GM21526 (cell line): ENCODE results near the gene PPP3CB.

Experiments used
- ATAC-seq: cut with Tn5 transposase; IDR thresholded peaks from one replicate; pipeline ENCODE4 v1.9.1; 2021; ENCODE audit warnings: moderate library complexity; ENCODE audit not compliant: unreplicated experiment, low FRiP score

The PPP3CB gene

DNA sequence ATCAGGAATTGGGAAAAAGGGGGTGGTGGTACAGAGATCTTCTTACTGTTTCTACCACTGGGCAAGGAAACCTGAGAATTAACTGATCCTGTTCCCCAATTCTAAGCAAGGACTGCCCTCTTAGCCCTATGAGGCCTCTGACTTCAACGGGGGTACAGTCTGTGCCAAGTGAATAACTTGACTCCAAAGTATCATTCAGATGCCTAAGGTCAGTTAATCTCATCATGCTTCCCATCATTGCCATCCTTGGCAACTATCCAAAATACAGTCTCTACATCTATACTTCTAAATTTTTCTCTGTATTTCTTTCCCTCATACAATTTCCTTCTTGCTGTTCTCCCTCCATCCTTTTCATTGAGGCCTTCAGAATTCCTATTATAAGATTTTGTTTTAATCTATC is 10.5 kb downstream of the PPP3CB start:
- ATAC-seq: no peak

DNA sequence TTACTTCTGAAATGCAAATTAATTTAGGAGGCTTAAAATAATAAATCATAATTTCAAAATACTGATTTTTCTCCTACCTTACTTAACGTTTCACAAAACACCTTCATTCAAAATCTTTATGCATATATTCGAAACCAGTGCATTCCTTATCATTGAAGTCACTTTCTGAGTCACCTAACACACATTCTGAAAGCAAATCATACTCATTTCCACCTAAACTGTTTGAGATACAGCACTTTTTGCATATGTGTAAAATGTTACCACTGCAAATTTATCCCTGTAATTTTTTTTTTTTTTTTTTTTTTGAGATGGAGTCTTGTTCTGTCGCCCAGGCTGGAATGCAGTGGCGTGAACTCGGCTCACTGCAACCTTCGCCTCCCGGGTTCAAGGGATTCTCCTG is 15.7 kb downstream of the PPP3CB start:
- ATAC-seq: no peak

DNA sequence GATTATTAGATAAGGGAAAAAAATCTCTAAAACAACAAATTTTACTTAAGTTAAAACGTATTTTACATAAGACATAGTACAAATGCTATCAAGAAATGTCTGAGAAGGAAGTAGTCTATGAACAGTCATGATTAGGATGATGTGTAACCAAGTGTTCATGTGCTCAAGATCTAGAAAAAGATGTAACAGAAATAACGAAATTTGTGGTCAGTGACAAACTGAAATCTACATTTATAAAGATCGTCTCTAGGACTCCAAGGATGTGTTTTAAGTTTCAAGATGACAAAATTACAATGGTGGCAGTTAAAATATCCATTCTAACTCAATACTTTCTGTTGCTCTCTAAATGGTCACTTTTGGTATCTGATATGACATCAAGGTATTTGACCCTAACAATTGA is 17.2 kb downstream of the PPP3CB start:
- no peak for ATAC-seq

DNA sequence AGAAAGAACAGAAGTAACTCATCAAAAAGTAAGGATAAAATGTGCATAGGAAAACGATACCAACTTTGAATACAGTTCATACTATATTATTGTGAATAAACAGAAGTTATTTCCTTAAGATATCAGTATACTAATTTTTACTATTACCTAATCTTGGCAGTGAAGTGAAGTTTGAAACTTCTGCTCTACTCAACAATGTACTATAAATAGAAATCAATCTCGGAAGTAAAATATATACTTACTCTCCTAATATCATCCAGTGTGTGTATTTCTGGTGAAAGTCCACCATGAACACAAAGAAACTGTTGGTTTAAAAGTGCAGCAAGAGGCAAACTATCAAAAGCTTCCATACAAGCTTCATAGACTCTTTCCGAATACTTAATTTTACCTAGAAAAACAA is 24.6 kb downstream of the PPP3CB start:
- ATAC-seq: no peak

DNA sequence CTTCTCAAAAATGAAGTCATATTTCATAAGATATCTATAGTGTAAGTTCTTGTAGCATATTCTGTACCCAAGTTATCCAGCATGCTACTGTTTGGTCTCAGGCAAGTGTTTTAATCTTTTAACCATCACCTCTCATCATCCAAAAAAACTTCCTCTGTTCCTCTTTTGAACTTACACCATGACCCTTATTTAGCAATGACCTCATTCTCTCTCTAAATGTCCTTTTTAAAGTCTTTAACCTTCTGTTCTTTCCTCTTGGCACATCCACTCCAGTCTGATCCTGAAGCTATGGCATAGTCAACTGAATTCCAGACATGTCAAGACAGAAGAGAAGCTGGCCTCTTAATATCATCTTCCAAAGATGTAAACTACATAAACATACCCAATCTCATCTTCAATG is 26.2 kb downstream of the PPP3CB start:
- no peak for ATAC-seq

DNA sequence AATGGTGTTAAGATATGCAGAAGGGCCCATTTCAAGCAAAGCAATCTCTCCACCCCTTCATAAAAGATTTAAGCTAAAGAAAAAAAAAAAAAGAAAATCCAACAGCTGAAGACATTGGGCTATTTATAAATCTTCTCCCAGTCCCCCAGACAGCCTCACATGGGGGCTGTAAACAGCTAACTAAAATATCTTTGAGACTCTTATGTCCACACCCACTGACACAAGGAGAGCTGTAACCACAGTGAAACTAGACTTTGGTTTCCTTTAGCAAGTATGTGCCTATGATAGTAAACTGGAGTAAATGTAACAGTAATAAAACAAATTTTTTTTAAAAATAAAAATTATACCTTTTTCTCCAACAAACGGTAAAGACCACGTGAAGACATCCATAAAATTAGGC is 28.6 kb downstream of the PPP3CB start:
- no peak for ATAC-seq

DNA sequence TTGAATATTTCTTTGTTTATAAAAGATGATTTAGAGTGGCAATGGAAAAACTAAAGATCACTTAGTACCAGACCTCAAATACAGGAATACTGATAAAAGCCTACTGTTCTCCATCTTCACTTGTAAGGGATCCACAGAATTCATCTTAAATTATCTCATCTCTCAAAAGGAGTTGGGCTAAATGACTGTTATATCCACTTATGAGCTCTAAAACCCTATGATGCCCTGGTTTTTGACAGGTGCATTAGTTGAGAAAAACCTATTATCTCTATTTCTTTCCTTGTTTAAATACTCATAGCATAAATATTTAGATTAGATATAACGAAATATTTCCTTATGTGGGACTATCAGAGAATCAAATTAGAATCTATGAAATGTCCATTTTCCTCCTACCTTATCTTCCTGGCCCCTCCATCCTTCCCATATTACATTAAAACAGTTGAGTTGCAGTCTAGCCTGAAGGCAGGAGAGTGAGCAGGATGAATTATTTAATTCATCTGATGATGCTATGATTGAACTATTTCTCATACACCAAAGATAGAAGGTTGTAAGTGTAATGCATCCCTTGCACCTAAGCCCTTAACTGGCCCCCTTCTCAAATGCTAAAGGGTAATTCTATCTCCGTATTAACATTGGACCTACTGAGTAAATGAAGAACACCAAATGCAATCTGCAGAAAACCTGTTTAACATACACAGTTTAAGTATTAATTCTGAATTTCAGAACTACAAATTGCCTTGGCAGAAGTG is 29.7 kb downstream of the PPP3CB start:
- ATAC-seq: no peak

DNA sequence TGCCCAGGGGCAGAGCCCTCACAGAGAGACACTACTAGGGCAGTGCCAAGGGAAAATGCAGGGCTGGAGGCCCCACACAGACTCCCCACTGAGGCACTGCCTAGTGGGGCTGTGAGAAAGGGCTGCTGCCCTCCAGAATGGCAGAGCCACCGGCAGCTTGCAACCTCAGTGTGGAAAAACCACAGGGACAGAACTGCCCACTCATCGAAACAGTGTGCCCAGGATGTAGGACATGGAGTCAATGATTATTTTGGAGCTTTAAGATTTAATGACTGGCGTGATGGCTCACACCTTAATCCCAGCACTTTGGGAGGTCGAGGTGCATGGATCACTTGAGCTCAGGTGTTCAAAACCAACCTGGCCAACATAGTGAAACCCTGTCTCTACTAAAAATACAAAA is 34.9 kb downstream of the PPP3CB start:
- ATAC-seq: no peak

DNA sequence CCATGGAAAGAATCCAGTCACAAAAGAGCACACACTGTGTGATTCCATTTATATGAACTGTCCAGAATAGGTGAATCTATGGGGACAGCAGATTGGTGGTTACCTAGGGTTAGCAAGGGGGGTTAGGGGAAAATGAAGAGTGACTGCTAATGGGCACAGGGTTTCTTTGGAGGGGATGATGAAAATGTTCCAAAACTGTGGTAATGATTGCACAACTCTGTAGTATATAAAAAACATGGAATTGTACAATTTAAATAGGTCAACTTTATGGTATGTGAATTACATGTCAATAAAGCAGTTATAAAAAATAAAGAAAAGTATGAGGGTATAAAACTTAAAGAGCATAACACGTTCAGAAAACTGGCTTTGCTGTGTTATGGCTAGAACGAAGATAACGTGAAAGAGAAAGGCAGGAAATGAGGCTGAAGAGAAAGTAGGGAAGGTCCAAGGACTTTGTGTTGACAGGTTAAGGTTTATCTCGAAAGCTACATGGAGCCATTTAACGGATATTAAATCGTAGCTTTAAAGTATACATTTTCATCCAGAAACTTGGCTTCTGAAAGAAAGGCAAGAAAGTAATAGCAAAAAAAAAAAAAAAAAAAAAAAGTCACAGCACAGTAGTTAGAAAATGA is 36.0 kb downstream of the PPP3CB start:
- no peak for ATAC-seq

DNA sequence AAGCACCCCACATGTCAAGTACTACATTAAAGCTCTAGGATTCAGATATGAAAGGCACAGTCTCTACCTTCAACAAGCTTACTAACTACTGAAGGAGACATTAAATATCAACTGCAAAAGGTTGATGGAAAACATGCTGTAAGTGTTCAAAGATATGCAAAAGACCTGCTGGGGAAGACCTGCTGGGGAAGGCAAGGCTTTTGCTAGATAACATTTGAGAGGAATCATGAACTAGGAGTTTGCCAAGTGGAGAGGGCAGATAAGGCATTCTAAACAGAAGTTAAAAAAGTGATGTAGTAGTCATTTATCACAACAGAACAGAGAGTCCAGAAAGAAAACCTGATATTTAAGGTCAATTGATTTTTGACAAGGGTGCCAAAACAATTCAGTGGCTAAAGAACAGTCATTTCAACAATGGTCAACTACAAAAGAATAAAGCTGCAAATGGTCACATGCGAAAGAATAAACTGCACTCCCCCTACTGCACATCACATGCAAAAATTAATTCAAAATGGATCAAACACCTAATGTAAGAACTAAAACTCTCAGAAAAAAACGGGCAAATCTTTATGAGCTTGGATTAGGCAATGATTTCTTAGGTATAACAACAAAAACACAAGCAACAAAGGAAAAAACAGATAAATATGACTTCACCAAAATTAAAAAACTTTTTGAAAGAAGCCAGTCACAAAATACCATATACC is 39.5 kb downstream of the PPP3CB start:
- ATAC-seq: no peak

DNA sequence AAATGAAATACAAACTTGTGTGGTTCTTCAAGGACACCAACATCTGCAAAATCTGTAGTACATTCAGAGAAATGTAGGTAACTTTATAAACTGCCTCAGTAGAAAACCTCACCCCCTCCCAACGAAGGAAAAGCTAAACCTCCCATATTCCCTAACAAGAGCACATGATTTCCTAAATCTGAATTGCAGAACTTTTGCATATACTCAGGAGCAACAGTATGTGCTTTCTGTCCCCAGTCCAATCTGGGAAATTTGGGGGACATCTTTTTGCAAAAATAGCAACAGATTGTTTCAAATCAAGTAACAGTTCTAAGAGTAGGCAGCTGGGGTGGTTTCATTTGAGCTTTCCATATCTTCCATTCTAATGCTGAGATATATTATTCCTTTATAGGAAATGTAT is 46.7 kb downstream of the PPP3CB start:
- no peak for ATAC-seq

DNA sequence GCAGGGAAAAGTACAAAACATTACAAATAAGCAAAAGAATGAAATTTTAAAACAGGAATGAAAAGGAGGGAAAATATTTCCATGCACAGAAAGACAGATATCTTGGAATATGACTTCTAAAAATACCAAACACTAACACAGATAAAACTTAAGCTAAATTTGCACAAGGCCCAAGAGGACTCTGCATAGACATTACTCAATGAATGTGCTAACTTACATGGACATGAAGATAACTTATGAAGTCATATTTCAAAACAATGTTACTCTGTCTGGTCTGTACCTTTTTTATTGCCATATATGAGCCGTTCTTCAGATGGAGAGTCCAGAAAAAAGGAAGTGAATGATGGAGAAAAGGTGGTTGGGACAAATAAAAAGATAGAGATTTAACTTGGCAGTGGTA is 47.4 kb downstream of the PPP3CB start:
- no peak for ATAC-seq

DNA sequence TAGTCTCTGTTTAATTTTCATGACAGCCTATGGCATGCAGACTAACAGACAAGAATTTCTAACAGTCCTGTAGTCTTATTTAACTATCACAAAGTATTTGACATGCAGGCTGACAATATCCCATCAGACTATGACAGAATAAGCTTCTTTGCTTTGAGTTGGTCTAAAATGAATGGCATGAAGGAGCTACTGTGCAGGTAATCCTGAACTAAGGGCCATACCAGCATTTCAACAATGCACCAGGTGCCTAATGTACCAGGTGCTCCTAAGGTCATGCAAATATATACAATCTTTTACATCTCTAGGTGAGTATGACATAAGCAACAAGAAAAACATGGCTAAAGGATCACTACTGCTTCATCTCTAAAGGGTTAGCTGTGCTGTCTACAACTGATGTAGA is 48.9 kb downstream of the PPP3CB start:
- no peak for ATAC-seq

DNA sequence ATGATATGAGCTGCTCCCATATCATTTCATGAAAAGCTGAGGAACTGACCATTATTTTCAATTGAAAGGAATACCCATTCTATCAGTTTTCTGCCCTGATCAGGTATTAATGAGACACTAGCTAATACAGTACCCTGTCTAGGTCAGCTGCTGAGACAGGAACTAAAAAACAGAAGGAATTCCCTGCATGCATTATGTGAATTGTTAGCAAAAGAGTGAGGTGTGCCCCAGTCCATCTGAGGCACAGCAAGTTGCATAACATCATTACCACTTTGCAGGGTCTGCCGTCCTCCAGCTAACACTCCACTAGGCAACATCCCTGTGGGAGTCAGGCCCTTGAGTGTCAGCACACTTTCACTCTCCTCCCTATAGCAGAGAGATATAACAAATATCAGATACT is 51.4 kb downstream of the PPP3CB start:
- ATAC-seq: no peak

DNA sequence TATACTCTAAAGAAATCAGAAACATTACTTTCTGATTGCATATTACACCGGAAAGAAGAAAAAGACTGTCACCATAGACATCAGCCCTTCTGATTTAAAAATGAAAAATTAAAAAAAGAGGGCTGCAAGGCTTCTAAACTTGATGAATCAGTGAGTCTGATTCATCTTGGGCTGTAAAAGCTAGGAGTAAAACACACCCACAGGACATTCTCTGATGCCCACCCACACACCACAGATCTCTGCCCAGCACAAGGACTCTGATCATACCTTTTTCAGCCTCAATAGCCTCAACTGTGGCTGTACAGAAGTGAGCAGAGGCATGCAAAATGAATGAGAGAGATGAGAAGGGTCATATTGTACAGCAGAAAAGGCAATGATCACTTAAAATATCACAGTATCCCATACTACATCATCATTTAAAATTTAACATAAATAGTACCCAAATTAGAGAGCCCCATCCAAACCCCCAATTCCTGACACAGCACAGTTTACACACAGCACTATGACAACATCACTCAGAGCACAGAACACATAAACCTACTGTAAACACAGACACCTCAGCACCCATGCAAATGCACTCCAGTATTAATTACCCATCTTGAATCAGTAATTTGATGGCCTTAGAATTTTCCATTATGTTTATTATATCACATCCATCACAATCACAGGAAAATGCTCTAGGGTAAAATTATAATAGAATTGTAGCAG is 56.1 kb downstream of the PPP3CB start:
- no peak for ATAC-seq

DNA sequence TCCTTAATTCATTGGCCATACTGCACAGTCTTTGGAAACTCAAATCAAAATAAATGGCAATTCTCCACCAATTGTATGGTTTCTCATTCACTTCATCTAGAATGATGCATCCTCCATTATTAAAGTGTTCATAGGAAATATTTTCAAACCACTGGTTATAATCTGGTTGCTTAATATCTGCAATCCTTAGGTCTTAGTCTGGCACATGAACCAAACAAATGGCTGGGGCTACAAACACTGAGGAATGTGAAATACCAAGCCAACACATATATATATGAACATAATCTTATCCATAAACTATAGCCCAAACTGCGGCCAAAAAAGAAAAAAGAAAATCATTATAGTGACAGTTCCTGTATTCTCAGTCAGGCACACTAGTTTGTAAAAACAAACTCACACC is 56.8 kb downstream of the PPP3CB start:
- no peak for ATAC-seq

DNA sequence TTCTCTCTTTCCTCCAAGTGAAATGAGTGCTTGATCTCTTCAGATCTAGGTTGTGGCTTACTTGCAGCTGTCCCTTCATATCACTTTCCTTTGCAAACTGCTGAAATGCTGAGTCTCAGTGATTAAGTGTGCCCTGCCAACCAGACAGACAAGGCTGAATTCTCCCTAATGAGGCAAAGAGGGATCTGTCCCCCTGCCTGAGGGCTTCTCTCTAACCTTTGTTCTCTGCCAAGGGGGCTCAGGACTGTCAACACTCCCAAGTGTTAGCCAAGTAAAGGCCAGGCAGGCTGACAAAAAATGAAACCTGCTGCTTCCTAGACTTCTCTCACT is 62.3 kb downstream of the PPP3CB start, which contains the start of gene MSS51:
Gene MSS51, minus strand, starts transcription at position 24 of the 330 bp plus-strand sequence. CDS start 5,277 bp downstream, outside the sequence.
- no peak for ATAC-seq

DNA sequence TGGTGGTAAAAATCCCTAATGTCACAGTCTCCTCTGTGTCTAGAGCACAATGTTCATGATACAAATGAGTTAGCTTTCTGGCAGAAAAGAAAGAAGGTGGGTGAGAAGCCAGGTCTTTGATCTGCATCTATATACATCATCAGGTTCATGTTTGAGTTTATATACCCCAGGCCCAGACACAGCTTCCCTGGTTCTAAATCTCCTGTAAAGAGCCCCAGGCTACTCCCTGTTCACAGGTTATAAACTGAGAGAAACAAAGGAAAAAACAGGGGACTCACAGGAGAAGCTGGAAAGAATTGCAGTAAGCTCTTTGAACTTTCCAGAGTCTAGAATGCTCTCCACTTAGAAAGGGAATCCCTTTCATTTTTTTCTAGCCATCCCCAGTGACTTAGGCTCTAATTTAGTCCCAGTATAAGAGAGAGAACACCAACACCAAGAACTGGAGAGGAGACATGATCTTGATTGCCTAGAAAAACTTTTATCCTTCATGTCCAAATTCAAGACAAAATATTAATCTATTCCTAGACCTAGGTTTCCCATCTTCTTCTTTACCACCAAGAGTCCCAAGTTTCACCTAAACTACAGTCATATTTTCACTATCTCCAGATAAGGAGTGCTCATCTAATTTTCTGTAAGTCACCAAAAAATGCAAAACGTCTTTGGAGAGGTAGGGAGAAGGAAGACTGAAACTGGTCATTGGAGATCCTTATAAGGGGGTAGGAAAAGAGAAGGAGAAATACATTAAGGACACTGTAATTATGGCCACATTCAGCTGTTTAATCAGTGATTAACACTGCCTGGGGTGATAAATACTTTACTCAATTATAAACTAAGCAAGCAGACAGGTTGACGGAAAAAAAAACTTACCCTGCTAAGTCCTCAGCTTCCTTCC is 62.9 kb downstream of the PPP3CB start:
- no peak for ATAC-seq

DNA sequence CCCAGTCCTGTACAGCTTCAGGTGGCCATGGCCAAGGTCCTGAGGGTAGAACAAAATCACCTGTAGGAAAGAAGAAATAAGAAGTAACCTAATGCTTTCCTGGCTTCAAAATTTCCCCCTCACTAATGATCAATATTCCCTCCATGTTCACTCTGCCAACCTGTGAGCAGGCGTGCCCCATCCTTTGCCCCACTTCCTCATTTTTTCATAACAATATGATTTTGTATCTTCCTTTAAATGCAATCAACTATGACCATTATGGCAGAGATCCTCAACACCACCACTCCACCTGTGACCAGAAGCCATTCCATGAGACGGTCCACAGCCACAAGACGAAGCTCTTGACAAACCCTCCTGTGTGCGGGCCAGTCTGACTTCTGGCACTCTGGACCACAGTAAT is 69.5 kb downstream of the PPP3CB start:
- ATAC-seq: no peak

DNA sequence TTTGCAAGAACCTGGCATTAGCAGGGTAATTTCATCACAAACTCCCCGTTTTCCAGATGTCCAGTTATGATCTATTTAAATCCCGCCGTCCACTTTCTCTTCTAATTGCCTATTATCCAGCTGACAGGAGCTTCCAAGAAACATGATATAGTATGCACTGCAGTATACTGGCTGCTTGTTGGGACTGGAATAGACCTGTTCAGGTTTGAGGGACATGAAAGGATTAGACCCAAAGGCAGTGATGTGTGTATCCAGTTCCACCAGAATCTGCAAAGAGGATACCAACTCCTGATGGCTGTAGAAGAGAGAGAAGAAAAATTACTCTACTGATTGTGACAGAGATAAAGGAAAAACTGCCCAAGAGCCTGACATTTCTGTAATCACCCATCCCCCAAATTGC is 71.3 kb downstream of the PPP3CB start:
- no peak for ATAC-seq
